Occipital lobe (tissue), 2 donors: Measurements from ENCODE around the gene ATG7. TPM values are rescaled to one million over a fixed set of nuclear protein-coding genes. Genes with fewer than 3 reads are reported as not detected.
A peak's percentile ranks its signal among the peaks of the same experiment; 100 is the strongest.
"Not testable (repeated sequence)": the region's sequence is repeated elsewhere in the genome, so short reads cannot be mapped to it uniquely, and the experiment has no call there.

Experiments used
- DNase-seq: peaks from one replicate; lab custom pipeline; 2025; lab: John Stamatoyannopoulos, UW
- total RNA-seq: library from RNA; depleted of rRNA; stranded (reverse); fragments of >200 nt; gene quantifications from one replicate; pipeline ENCODE4 v1.2.3, GENCODE V29; 2014

ATG7 gene
- total RNA-seq, 1 donor from 2014 or later = 22.6 TPM

GRCh38 chr3:11389386-11390268, 117.4 kb downstream of the ATG7 start:
- no peak for DNase-seq

GRCh38 chr3:11390411-11391131, 118.4 kb downstream of the ATG7 start:
- no peak for DNase-seq

- DNase-seq = peak; percentile 23
These were observed 119.1 kb downstream of the ATG7 start for GRCh38 chr3:11391174-11391879.

- no peak for DNase-seq
These were observed 120.0 kb downstream of the ATG7 start for GRCh38 chr3:11392014-11392859.

DNA sequence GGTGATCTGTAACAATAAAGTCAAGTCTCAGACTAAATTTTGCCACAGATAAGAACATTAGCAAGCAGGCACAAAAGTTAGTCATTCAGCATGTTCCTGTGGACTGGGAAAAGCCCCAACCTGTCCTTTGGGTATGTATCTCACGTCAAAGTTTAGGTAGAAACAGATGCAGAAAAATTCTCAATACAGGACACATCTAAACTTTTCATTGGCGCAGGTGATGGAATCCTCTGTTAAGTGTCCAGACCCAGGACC, 120.6 kb downstream of the ATG7 start:
- DNase-seq = no peak

DNA sequence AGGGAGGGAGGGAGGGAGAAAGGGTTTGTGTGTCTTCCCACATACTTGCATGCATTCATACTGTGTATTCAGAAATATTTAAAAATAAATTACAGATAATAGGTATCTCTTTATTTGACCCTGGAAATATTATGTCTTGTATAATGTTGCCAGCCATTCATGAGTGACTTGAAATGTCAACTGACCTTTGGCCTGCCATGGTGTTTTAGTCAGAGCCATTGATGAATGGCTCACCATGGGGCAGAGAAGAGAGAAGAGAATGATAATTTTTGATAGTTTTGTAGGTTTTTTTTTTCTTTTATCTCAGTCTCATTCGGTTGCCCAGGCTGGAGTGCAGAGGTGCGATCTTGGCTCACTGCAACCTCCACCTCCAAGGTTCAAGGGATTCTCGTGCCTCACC, 121.2 kb downstream of the ATG7 start:
- DNase-seq = no peak

DNA sequence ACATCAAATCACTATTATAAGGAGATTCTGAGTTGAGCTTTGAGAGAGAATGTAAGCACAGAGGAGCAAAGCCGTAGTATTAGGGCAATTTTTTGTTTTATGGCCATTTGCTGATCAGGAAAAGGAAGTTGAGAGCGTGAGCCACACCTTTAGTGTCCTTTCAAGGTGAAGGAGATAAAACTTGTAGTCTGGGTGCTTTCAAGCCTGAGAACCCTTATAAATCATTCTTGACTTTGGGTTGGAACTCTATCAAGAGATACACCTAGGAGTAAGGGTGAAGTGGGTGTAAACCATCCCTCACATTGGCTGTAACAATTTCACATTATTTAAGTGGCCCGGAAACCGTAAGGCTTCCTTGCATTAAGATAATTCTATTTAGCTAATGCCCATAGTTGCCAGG, 122.2 kb downstream of the ATG7 start:
- DNase-seq = no peak

DNA sequence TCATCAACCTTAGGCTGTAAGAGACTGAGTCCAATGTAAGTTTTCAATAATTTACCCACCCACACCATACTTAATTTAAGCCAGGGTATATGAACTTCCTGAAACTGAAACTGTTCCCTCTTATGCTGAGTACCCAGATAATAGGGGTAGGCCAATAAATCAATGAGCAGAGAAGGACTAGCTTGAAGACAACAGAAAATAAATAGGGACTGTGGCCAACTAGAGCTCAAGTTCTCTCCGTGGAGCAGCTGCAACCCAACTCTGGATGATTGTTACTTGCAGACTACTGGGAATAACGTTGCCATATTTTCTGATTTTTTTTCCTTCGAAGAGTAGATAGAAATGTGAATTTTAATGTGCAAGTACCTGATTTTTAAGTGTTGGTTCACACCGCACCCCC, 128.0 kb downstream of the ATG7 start:
- no peak for DNase-seq

GRCh38 chr3:11401434-11401833, 129.2 kb downstream of the ATG7 start:
- DNase-seq = no peak

DNA sequence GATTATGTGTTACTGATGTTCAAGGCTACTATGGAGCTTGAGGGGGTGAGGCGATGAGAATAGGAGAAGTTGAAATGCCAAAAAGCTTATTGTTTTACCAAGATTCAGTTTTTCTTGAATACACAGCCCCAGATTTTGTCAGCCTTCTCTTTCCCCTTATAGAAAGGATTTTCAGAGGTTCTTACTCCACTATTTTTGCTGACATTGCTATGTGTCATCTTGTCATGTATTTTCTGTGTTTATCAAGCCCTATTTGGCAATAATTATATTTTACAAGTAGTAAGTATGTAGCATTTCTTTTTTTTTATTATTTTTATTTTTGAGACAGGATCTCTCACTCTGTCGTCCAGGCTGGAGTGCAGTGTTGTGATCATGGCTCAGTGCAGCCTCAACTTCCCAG, 133.1 kb downstream of the ATG7 start:
- no peak for DNase-seq

DNA sequence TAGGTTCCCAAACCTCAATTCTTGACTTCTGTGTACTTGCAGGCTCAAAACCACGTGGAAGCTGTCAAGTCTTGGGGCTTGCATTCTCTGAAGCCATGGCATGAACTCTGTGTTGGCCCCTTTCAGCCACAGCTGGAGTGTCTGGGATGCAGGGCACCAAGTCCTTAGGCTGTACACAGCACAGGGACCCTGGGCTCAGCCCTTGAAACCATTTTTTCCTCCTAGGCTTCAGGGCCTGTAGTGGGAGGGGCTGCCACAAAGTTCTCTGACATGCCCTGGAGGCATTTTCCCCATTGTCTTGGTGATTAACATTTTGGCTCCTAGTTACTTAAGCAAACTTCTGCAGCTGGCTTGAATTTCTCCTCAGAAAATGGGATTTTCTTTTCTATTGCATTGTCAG, 135.4 kb downstream of the ATG7 start:
- no peak for DNase-seq

GRCh38 chr3:11408324-11408859, 136.2 kb downstream of the ATG7 start:
- not testable (repeated sequence) for DNase-seq

GRCh38 chr3:11410564-11410963, 138.4 kb downstream of the ATG7 start:
- DNase-seq = no peak

- DNase-seq = no peak
These were observed 139.8 kb downstream of the ATG7 start for GRCh38 chr3:11411956-11412355.

GRCh38 chr3:11413071-11413470, 140.9 kb downstream of the ATG7 start:
- DNase-seq = no peak

DNA sequence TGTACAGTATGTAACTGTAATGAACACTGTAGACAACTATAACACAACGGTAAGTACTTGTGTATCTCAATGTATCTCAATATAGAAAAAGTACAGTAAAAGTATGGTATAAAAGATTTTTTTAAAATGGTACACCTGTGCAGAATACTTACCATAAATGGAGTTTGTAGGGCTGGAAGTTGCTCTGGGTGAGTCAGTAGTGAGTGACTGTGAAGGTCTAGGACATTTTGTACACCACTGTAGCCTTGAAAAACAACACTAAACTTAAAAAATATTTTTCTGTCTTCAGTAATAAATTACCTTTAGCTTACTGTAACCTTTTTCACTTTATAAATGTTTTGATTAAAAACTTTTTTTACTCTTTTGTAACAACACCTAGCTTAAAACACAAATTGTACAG, 142.9 kb downstream of the ATG7 start:
- DNase-seq = no peak

- DNase-seq = no peak
These were observed 147.9 kb downstream of the ATG7 start for GRCh38 chr3:11420066-11420465.

GRCh38 chr3:11422291-11422690, 150.1 kb downstream of the ATG7 start:
- no peak for DNase-seq

GRCh38 chr3:11423868-11424267, 151.7 kb downstream of the ATG7 start:
- DNase-seq = no peak

DNA sequence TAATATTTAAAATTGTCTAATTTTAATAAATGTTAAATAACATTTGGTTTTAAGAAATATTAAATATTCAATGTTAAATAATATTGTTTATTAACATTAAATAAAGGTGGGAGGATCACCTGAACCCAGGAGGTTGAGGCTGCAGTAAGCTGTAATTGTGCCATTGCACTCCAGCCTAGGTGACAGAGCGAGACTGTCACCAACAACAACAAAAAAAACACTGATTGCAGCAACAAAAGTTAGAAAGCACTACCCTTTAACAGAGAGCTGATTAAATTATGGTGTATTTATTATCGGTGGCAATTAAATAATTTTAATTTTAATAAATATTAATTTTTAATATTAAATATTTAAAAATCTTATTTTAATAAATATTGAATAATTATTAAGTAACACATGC, 152.1 kb downstream of the ATG7 start:
- DNase-seq = no peak

- no peak for DNase-seq
These were observed 158.0 kb downstream of the ATG7 start for GRCh38 chr3:11430207-11430606.
